GM23338 (cell line): ENCODE results near the gene ARRDC5. TPM values are rescaled to one million over a fixed set of nuclear protein-coding genes. Genes with fewer than 3 reads are reported as not detected.
A peak's percentile ranks its signal among the peaks of the same experiment; 100 is the strongest.

Source experiments
- ATAC-seq: fragments of 200-7000 bp; cut with Tn5 transposase; 3 replicates; pipeline ENCODE4 v1.9.1; 2020
- DNase-seq: peaks from one replicate; pipeline ENCODE4 v3.0.0-alpha.2; 2015; ENCODE audit warnings: low spot score
- H2AFZ ChIP-seq: fragments of 200-600 bp; sonication (generic); 2 replicates; pipeline ENCODE4 v1.8.0; 2016; ENCODE audit warnings: antibody characterized with exemption, mild to moderate bottlenecking, moderate library complexity
- H3F3A ChIP-seq: fragments of 200-600 bp; sonication (generic); replicated peaks from 2 replicates; pipeline ENCODE4 v1.8.0; 2017; ENCODE audit warnings: antibody characterized with exemption, mixed run types, low read depth
- H3K27ac ChIP-seq: fragments of 200-600 bp; sonication (generic); 2 replicates; pipeline ENCODE4 v1.6.1; 2016; ENCODE audit warnings: low read depth
- H3K27me3 ChIP-seq: fragments of 200-600 bp; sonication (generic); 2 replicates; pipeline ENCODE4 v1.8.0; 2016; ENCODE audit warnings: mild to moderate bottlenecking, mixed run types, moderate library complexity; ENCODE audit not compliant: insufficient read depth
- H3K36me3 ChIP-seq: fragments of 200-600 bp; sonication (generic); 2 replicates; pipeline ENCODE4 v1.8.0; 2016; ENCODE audit warnings: mild to moderate bottlenecking; ENCODE audit not compliant: insufficient read depth
- H3K4me1 ChIP-seq: fragments of 200-600 bp; sonication (generic); 2 replicates; pipeline ENCODE4 v1.8.0; 2016; ENCODE audit warnings: mild to moderate bottlenecking, moderate library complexity; ENCODE audit not compliant: insufficient read depth
- H3K4me2 ChIP-seq: fragments of 200-600 bp; sonication (generic); 2 replicates; pipeline ENCODE4 v1.7.1; 2017; ENCODE audit warnings: mixed run types
- H3K4me3 ChIP-seq: fragments of 200-600 bp; sonication (generic); 2 replicates; pipeline ENCODE4 v1.6.1; 2016; ENCODE audit warnings: mixed run types
- H3K79me2 ChIP-seq: fragments of 200-600 bp; sonication (generic); replicated peaks from 2 replicates; pipeline ENCODE4 v1.8.0; 2017; ENCODE audit warnings: mild to moderate bottlenecking; ENCODE audit not compliant: insufficient read depth
- H3K9me2 ChIP-seq: fragments of 200-600 bp; sonication (generic); 2 replicates; pipeline ENCODE4 v1.8.0; 2017; ENCODE audit not compliant: insufficient read depth
- H4K20me1 ChIP-seq: fragments of 200-600 bp; sonication (generic); replicated peaks from 2 replicates; pipeline ENCODE4 v1.8.0; 2017; ENCODE audit warnings: mild to moderate bottlenecking; ENCODE audit not compliant: insufficient read depth
- H3K27ac Mint-ChIP-seq: 2 replicates; pipeline ENCODE4 v1.8.0; 2020; ENCODE audit warnings: inconsistent platforms, mild to moderate bottlenecking, moderate library complexity, mixed read lengths
- H3K27me3 Mint-ChIP-seq: 3 replicates; pipeline ENCODE4 v1.8.0; 2022; ENCODE audit warnings: low read depth, mild to moderate bottlenecking, moderate library complexity, mixed read lengths, inconsistent platforms; ENCODE audit not compliant: insufficient read depth, poor library complexity
- H3K36me3 Mint-ChIP-seq: 3 replicates; pipeline ENCODE4 v1.8.0; 2021; ENCODE audit warnings: low read depth, mild to moderate bottlenecking, inconsistent platforms, moderate library complexity, mixed read lengths
- H3K4me1 Mint-ChIP-seq: 3 replicates; pipeline ENCODE4 v1.8.0; 2020; ENCODE audit warnings: mild to moderate bottlenecking, inconsistent platforms, mixed read lengths
- H3K4me3 Mint-ChIP-seq: 3 replicates; pipeline ENCODE4 v1.8.0; 2021; ENCODE audit warnings: moderate library complexity, mild to moderate bottlenecking, inconsistent platforms, mixed read lengths
- H3K9me3 Mint-ChIP-seq: 3 replicates; pipeline ENCODE4 v1.8.0; 2020; ENCODE audit warnings: moderate library complexity, mild to moderate bottlenecking, inconsistent platforms, mixed read lengths
- CREB1 ChIP-seq: fragments of 250-450 bp; sonication (Bioruptor Pico); IDR thresholded peaks from 2 replicates; pipeline ENCODE4 v1.5.0; 2020; ENCODE audit warnings: low read depth, mild to moderate bottlenecking, moderate library complexity
- CTCF ChIP-seq, 2 experiments: fragments of 200-600 bp in 1 of 2; sonication (generic) in 1 of 2; conservative IDR thresholded peaks; 2 replicates each; pipeline versions ENCODE4 v1.5.1 to v1.6.1; 2016 to 2017; ENCODE audit warnings: antibody characterized with exemption in 2 of 2, low read depth in 2 of 2, mild to moderate bottlenecking in 2 of 2, moderate library complexity in 1 of 2
- EZH2 ChIP-seq: fragments of 200-600 bp; sonication (generic); IDR thresholded peaks from one replicate; pipeline ENCODE4 v1.8.0; 2017; ENCODE audit warnings: antibody characterized with exemption, mild to moderate bottlenecking, low read depth; ENCODE audit not compliant: unreplicated experiment
- EZH2phosphoT487 ChIP-seq: fragments of 200-600 bp; sonication (generic); IDR thresholded peaks from one replicate; pipeline ENCODE4 v1.8.1; 2018; ENCODE audit warnings: antibody characterized with exemption; ENCODE audit not compliant: unreplicated experiment
- JUNB ChIP-seq: IDR thresholded peaks from one replicate; pipeline ENCODE4 v1.6.1; 2016; ENCODE audit warnings: antibody characterized with exemption; ENCODE audit not compliant: unreplicated experiment
- NANOG ChIP-seq: IDR thresholded peaks from 2 replicates; pipeline ENCODE4 v1.6.1; 2016; ENCODE audit warnings: antibody characterized with exemption, borderline replicate concordance
- POLR2AphosphoS5 ChIP-seq: IDR thresholded peaks from 2 replicates; pipeline ENCODE4 v1.6.1; 2016; ENCODE audit warnings: antibody characterized with exemption, low read depth
- STAT1 ChIP-seq: IDR thresholded peaks from one replicate; pipeline ENCODE4 v1.6.1; 2016; ENCODE audit warnings: antibody characterized with exemption; ENCODE audit not compliant: unreplicated experiment
- ZNF114 ChIP-seq: fragments of 250-450 bp; sonication (Bioruptor Pico); IDR thresholded peaks from 2 replicates; pipeline ENCODE4 v1.5.0; 2020; ENCODE audit warnings: mild to moderate bottlenecking, moderate library complexity
- ZNF331 ChIP-seq: fragments of 250-450 bp; sonication (Bioruptor Pico); IDR thresholded peaks from 2 replicates; pipeline ENCODE4 v1.5.0; 2020; ENCODE audit warnings: low read depth, mild to moderate bottlenecking, moderate library complexity
- polyA plus RNA-seq: library from polyadenylated mRNA; unstranded; fragments of >200 nt; fragmentation: Nextera tagmentation; extraction: Ambion mirVana; gene quantifications from 2 replicates; pipeline ENCODE4 v1.2.1, GENCODE V29; 2016
- total RNA-seq: library from RNA; depleted of rRNA; stranded (reverse); fragments of >200 nt; shearing (Covaris generic); gene quantifications from 2 replicates; pipeline ENCODE4 v1.2.3, GENCODE V29; 2014
- TF ChIP-seq, protein P1 (sequence below): IDR thresholded peaks from 2 replicates; pipeline ENCODE4 v1.6.1; 2016; ENCODE audit warnings: antibody characterized with exemption
- TF ChIP-seq, protein P2 (sequence below): IDR thresholded peaks from one replicate; pipeline ENCODE4 v1.6.1; 2018; ENCODE audit warnings: antibody characterized with exemption; ENCODE audit not compliant: unreplicated experiment
- TF ChIP-seq, protein P3 (sequence below): fragments of 250-450 bp; sonication (Bioruptor Pico); IDR thresholded peaks from 2 replicates; pipeline ENCODE4 v1.5.0; 2020; ENCODE audit warnings: mild to moderate bottlenecking, moderate library complexity

Gene ARRDC5
- total and polyA plus RNA-seq, 2 experiments from 2014 or later = not detected

DNA sequence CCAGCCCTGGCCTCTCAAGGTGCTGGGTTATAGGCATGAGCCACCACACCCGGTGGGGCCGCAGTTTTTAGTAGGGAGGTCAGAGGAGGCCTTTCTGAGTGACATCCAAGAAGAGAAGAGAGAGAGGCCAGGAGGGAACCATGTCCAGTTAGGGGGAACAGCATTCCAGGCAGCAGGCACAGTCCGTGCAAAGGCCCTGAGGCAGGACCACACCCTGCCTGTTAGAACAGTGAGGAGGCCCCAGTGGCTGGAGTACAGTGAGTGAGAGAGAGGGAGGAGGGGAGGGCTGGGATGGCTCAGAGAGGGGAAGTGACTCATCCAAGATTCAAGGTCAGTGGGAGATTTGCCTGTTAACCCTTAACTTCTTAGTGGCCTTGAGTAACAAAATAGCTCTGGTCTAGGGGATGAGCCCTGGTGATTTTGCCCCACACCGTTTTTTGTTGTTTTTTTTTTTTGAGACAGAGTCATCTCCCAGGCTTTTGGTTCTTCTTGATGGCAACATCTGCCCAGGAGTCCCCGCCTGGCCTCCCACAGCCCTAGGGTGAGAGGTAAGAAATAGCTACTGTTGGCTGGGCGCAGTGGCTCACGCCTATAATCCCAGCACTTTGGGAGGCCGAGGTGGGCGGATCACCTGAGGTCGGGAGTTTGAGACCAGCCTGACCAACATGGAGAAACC, 32.5 kb downstream of the ARRDC5 start:
- no peak overlapping the region for H3K27ac ChIP-seq
- H3K4me3 ChIP-seq = no peak overlapping the region
- peaks cover 7% of the 10 kb centered on the region; the same call in 1 of the 2 replicates for H3K4me1 ChIP-seq
- H3K36me3 ChIP-seq = no peaks in the 10 kb centered on the region
- TF ChIP-seq EZH2phosphoT487 (no peak), EZH2 (no peak), POLR2AphosphoS5 (no peak), CTCF (conservative IDR thresholded peaks at IDR 0.05; ENCODE audit: low read depth in 2 of 2) (no peak), STAT1 (no peak), ZNF331 (CRISPR knock-in tag) (no peak), JUNB (no peak), ZNF114 (CRISPR knock-in tag) (no peak), CREB1 (CRISPR knock-in tag) (no peak), NANOG (no peak)
- TF ChIP-seq, protein P1, sequence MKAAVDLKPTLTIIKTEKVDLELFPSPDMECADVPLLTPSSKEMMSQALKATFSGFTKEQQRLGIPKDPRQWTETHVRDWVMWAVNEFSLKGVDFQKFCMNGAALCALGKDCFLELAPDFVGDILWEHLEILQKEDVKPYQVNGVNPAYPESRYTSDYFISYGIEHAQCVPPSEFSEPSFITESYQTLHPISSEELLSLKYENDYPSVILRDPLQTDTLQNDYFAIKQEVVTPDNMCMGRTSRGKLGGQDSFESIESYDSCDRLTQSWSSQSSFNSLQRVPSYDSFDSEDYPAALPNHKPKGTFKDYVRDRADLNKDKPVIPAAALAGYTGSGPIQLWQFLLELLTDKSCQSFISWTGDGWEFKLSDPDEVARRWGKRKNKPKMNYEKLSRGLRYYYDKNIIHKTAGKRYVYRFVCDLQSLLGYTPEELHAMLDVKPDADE = no peak
- TF ChIP-seq, protein P2, sequence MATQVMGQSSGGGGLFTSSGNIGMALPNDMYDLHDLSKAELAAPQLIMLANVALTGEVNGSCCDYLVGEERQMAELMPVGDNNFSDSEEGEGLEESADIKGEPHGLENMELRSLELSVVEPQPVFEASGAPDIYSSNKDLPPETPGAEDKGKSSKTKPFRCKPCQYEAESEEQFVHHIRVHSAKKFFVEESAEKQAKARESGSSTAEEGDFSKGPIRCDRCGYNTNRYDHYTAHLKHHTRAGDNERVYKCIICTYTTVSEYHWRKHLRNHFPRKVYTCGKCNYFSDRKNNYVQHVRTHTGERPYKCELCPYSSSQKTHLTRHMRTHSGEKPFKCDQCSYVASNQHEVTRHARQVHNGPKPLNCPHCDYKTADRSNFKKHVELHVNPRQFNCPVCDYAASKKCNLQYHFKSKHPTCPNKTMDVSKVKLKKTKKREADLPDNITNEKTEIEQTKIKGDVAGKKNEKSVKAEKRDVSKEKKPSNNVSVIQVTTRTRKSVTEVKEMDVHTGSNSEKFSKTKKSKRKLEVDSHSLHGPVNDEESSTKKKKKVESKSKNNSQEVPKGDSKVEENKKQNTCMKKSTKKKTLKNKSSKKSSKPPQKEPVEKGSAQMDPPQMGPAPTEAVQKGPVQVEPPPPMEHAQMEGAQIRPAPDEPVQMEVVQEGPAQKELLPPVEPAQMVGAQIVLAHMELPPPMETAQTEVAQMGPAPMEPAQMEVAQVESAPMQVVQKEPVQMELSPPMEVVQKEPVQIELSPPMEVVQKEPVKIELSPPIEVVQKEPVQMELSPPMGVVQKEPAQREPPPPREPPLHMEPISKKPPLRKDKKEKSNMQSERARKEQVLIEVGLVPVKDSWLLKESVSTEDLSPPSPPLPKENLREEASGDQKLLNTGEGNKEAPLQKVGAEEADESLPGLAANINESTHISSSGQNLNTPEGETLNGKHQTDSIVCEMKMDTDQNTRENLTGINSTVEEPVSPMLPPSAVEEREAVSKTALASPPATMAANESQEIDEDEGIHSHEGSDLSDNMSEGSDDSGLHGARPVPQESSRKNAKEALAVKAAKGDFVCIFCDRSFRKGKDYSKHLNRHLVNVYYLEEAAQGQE = no peak
- TF ChIP-seq, protein P3, sequence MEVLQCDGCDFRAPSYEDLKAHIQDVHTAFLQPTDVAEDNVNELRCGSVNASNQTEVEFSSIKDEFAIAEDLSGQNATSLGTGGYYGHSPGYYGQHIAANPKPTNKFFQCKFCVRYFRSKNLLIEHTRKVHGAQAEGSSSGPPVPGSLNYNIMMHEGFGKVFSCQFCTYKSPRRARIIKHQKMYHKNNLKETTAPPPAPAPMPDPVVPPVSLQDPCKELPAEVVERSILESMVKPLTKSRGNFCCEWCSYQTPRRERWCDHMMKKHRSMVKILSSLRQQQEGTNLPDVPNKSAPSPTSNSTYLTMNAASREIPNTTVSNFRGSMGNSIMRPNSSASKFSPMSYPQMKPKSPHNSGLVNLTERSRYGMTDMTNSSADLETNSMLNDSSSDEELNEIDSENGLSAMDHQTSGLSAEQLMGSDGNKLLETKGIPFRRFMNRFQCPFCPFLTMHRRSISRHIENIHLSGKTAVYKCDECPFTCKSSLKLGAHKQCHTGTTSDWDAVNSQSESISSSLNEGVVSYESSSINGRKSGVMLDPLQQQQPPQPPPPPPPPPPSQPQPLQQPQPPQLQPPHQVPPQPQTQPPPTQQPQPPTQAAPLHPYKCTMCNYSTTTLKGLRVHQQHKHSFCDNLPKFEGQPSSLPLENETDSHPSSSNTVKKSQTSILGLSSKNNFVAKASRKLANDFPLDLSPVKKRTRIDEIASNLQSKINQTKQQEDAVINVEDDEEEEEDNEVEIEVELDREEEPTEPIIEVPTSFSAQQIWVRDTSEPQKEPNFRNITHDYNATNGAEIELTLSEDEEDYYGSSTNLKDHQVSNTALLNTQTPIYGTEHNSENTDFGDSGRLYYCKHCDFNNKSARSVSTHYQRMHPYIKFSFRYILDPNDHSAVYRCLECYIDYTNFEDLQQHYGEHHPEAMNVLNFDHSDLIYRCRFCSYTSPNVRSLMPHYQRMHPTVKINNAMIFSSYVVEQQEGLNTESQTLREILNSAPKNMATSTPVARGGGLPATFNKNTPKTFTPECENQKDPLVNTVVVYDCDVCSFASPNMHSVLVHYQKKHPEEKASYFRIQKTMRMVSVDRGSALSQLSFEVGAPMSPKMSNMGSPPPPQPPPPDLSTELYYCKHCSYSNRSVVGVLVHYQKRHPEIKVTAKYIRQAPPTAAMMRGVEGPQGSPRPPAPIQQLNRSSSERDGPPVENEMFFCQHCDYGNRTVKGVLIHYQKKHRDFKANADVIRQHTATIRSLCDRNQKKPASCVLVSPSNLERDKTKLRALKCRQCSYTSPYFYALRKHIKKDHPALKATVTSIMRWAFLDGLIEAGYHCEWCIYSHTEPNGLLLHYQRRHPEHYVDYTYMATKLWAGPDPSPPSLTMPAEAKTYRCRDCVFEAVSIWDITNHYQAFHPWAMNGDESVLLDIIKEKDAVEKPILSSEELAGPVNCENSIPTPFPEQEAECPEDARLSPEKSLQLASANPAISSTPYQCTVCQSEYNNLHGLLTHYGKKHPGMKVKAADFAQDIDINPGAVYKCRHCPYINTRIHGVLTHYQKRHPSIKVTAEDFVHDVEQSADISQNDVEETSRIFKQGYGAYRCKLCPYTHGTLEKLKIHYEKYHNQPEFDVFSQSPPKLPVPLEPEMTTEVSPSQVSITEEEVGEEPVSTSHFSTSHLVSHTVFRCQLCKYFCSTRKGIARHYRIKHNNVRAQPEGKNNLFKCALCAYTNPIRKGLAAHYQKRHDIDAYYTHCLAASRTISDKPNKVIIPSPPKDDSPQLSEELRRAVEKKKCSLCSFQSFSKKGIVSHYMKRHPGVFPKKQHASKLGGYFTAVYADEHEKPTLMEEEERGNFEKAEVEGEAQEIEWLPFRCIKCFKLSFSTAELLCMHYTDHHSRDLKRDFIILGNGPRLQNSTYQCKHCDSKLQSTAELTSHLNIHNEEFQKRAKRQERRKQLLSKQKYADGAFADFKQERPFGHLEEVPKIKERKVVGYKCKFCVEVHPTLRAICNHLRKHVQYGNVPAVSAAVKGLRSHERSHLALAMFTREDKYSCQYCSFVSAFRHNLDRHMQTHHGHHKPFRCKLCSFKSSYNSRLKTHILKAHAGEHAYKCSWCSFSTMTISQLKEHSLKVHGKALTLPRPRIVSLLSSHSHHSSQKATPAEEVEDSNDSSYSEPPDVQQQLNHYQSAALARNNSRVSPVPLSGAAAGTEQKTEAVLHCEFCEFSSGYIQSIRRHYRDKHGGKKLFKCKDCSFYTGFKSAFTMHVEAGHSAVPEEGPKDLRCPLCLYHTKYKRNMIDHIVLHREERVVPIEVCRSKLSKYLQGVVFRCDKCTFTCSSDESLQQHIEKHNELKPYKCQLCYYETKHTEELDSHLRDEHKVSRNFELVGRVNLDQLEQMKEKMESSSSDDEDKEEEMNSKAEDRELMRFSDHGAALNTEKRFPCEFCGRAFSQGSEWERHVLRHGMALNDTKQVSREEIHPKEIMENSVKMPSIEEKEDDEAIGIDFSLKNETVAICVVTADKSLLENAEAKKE (CRISPR knock-in tag) = no peak
- Mint-ChIP-seq H3K4me3 (no peak overlapping the region), H3K27me3 (peaks cover 9% of the 10 kb centered on the region), H3K9me3 (no peaks in the 10 kb centered on the region; the same call in 2 of the 3 replicates), H3K36me3 (no peaks in the 10 kb centered on the region), H3K27ac (no peak overlapping the region), H3K4me1 (peaks cover 5% of the 10 kb centered on the region; the same call in 2 of the 3 replicates)
- no peak for ATAC-seq
- peaks cover 4% of the 10 kb centered on the region; the same call in 1 of the 2 replicates for H4K20me1 ChIP-seq
- peak; percentile 37 for DNase-seq
- H3K79me2 ChIP-seq = peaks cover 4% of the 10 kb centered on the region; the same call in 1 of the 2 replicates
- no peak overlapping the region for H2AFZ ChIP-seq
- H3K9me2 ChIP-seq = no peaks in the 10 kb centered on the region
- H3K4me2 ChIP-seq = no peak overlapping the region
- no peaks in the 10 kb centered on the region for H3F3A ChIP-seq
- H3K27me3 ChIP-seq = no peaks in the 10 kb centered on the region
